GM12891 (cell line): ENCODE results near the gene NRGN.

Experiments
- PAX5 ChIP-seq: IDR thresholded peaks from 2 replicates; pipeline ENCODE4 v1.6.1; 2011; ENCODE audit warnings: low read length, moderate library complexity, mild to moderate bottlenecking; ENCODE audit not compliant: insufficient read depth, severe bottlenecking
- POLR2A ChIP-seq: IDR thresholded peaks from 2 replicates; pipeline ENCODE4 v1.6.1; 2011; ENCODE audit warnings: low read depth, low read length, control low read depth
- POLR2AphosphoS5 ChIP-seq: IDR thresholded peaks from 2 replicates; pipeline ENCODE4 v1.6.1; 2011; ENCODE audit warnings: low read depth, low read length, control low read depth
- POU2F2 ChIP-seq: IDR thresholded peaks from 2 replicates; pipeline ENCODE4 v1.6.1; 2011; ENCODE audit warnings: low read depth, mild to moderate bottlenecking, control low read depth, low read length, moderate library complexity
- SPI1 ChIP-seq: IDR thresholded peaks from 2 replicates; pipeline ENCODE4 v1.6.1; 2011; ENCODE audit warnings: low read depth, low read length, control low read depth
- TAF1 ChIP-seq: IDR thresholded peaks from 2 replicates; pipeline ENCODE4 v1.6.1; 2011; ENCODE audit warnings: low read depth, low read length, control low read depth

- TF ChIP-seq TAF1 (no peak), POLR2AphosphoS5 (no peak), SPI1 (no peak), POLR2A (no peak), PAX5 (no peak), POU2F2 (no peak)
Measured at GRCh38 chr11:124747406-124748099, 7.8 kb downstream of the NRGN start.
